NCI-H2171 treated with DMSO at 0.1 percent for 48 hours (cell line): ENCODE data around the gene USP54.

Experiments
- DNase-seq: peaks from one replicate; lab custom pipeline; 2025; lab: John Stamatoyannopoulos, UW

USP54 gene

GRCh38 chr10:73529089-73529832, 61.9 kb downstream of the USP54 start:
- peak; percentile 75 for DNase-seq

- no peak for DNase-seq
Observed at GRCh38 chr10:73522263-73522662, 68.9 kb downstream of the USP54 start.

- DNase-seq, result no peak
Observed at GRCh38 chr10:73519336-73519735, 71.8 kb downstream of the USP54 start.

- DNase-seq, result no peak
Observed at GRCh38 chr10:73517166-73517888, 73.8 kb downstream of the USP54 start.

GRCh38 chr10:73512207-73512743, 78.9 kb downstream of the USP54 start:
- no peak for DNase-seq

GRCh38 chr10:73509695-73510094, 81.4 kb downstream of the USP54 start:
- DNase-seq, result no peak

- DNase-seq, result no peak
Observed at GRCh38 chr10:73506491-73506890, 84.7 kb downstream of the USP54 start.

- DNase-seq, result no peak
Observed at GRCh38 chr10:73506074-73506473, 85.1 kb downstream of the USP54 start.

- DNase-seq, result no peak
Observed at GRCh38 chr10:73503037-73503436, 88.1 kb downstream of the USP54 start.

GRCh38 chr10:73501651-73502050, 89.5 kb downstream of the USP54 start:
- no peak for DNase-seq

GRCh38 chr10:73497623-73498022, 93.5 kb downstream of the USP54 start:
- no peak for DNase-seq

- peak; percentile 89 for DNase-seq
Observed at GRCh38 chr10:73495884-73496674, 95.1 kb downstream of the USP54 start, which contains the start of gene PPP3CB. Gene PPP3CB, minus strand, starts transcription at chr10:73496024. Its CDS starts 135 bp downstream, at chr10:73495889.

GRCh38 chr10:73495226-73495883, 95.8 kb downstream of the USP54 start:
- DNase-seq, result peak; percentile 58

- no peak for DNase-seq
Observed at GRCh38 chr10:73494877-73495225, 96.3 kb downstream of the USP54 start.

GRCh38 chr10:73494213-73494612, 96.9 kb downstream of the USP54 start:
- no peak for DNase-seq

GRCh38 chr10:73493781-73494180, 97.4 kb downstream of the USP54 start:
- no peak for DNase-seq

GRCh38 chr10:73486601-73487000, 104.5 kb downstream of the USP54 start:
- DNase-seq, result no peak

- DNase-seq, result no peak
Observed at GRCh38 chr10:73485320-73485719, 105.8 kb downstream of the USP54 start.

- no peak for DNase-seq
Observed at GRCh38 chr10:73480158-73480557, 111.0 kb downstream of the USP54 start.

- DNase-seq, result no peak
Observed at GRCh38 chr10:73478636-73479035, 112.5 kb downstream of the USP54 start.

GRCh38 chr10:73471226-73471625, 119.9 kb downstream of the USP54 start:
- no peak for DNase-seq

GRCh38 chr10:73469579-73469978, 121.6 kb downstream of the USP54 start:
- DNase-seq, result no peak
